Measurements from ENCODE around the gene DAGLA.

The DAGLA gene

DNA sequence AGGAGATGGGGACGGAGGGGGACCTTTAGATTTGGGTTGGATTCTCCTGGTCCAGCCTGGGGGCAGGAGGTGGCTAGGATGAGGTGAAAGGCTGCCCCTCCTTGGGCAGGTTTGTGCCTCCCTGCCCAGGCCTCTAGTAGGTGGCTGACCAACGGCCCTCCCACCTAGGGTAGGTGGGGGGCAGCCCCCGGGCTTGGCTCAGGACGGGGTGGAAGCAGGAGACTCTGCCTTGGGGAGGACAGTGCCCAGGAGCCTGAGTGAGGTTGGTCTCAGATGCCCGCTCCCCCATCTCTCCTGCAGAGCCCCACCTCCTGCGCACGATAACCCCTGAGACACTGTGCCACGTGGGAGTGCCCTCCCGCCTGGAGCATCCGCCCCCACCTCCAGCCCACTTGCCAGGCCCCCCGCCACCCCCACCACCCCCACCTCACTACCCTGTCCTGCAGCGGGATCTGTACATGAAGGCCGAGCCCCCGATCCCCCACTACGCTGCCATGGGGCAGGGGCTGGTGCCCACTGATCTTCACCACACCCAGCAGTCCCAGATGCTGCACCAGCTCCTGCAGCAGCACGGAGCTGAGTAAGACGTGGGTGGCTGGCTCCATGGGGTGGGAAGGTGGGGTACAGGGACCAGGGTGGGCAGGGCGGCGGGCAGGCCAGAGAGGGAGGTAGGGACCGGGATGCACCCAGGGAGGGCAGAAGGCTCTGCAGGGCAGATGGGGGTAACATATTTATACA, 89.9 kb downstream of the DAGLA start:
- DNase-seq, result no peak

DNA sequence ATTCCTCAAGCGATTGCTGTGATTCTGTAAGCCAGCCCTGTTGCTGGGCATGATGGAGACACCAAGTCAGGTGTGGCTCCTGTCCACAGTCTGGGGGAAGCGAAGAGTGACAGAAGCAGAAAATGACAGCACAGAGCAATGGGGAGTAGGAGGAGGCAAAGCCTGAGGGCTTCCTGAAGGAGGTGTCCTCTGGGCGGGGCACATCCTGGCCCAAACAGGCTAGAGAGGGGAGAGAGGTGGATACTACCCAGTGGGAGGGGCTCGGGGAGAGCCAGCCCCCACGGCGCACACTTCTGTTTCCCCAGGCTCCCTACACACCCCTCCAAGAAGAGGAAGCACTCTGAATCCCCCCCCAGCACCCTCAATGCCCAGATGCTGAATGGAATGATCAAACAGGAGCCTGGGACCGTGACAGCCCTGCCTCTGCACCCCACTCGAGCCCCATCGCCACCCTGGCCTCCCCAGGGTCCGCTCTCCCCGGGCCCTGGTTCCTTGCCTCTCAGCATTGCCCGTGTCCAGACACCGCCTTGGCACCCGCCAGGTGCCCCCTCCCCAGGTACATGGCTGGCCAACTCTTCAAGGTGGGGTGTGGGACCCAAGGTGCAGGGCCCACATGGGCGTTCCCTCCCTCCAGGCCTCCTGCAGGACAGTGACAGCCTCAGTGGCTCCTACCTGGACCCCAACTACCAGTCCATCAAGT, 91.2 kb downstream of the DAGLA start:
- no peak for DNase-seq

DNA sequence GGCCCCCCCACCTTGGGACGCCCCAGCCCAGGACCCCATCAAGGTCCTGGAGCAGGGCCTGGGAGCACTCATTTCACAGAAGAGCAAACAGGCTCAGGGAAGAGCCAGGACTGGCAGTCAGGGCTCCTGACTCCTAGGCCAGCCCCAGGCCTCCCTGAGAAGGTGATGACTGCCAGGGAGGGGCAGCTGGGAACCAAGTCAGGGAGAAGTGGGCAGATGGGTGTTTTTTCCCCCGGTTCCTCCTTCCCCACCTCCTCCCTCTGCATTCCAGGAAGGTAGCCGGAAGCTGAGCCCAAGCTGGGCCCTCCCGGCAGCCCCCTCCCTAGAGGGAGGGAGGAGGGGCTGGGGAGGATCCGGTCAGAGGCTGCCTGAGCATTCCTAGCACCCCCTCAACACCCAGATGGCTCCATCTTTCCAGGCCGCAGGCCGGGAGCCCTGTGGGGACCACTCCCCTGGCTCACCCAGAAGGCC, 91.8 kb downstream of the DAGLA start:
- DNase-seq, result no peak

DNA sequence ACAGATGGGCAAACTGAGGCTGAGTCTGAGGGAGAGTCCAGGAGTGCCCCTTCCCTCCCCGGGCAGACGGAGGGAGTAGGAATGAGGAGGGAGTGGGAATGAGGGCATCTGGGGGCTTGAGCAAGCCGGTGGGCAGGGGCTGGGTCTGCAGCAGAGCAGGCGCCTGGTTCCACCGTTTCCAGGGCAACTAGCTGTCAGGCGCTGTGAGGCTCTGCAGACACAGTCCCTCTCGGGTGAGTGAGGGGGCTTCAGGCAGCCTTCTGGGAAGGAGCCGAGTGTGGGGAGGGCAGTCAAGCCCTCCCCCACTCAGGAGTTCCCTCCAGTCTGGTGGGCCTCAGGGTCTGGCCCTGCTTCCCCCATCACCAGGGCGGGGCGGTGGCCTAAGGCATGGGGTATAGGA, 93.2 kb downstream of the DAGLA start:
- DNase-seq, result no peak

DNA sequence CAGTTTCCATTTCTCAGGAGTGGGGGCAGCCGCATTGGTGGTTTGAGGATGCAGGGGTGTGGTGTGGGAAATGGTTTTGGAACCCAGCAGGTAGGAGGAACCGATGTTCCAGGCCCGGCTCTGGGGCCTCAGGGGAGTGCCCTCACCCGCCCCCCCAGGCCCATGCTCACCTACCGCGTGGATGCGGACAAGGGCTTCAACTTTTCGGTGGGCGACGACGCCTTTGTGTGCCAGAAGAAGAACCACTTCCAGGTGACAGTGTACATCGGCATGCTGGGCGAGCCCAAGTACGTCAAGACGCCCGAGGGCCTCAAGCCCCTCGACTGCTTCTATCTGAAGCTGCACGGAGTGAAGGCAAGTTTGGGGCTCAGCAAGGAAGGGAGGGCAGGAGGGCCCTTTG, 93.6 kb downstream of the DAGLA start:
- DNase-seq, result no peak

DNA sequence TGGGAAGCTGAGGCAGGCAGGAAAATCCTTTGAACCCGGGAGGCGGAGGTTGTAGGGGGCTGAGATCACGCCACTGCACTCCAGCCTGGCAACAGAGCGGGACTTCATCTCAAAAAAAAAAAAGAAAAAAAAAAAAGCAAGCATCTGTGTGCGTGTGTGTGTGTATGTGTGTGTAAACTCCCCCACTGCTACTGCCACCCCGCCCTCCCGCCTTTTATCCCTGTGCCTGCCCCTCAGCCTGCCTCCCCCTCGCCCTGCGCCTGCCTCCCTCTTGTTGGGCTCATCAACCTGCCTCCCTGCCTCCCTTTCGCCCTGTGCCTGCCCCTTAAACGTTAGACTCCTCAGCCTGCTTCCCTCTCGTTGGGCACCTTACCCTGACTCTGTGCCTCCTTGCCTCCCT, 94.2 kb downstream of the DAGLA start:
- no peak for DNase-seq

DNA sequence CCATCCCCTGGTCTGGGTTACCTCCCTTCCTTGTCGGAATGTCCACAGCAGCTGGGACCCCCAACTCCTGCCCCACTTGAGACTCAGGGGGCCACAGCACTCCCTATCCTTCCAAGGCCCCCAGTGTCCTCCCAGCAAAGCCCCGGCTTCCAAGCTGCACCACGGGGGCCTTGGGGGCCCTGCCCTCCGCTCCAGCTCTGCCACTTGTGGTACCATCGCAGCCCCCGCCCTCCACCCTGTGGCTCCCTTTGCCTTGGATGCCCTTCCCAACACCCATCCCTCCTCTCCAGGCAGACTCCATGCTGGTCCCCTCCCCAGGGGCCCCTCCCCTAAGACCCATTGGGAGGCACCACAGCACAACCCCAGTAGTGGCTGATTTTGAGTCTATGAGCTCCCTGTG, 94.9 kb downstream of the DAGLA start:
- no peak for DNase-seq

DNA sequence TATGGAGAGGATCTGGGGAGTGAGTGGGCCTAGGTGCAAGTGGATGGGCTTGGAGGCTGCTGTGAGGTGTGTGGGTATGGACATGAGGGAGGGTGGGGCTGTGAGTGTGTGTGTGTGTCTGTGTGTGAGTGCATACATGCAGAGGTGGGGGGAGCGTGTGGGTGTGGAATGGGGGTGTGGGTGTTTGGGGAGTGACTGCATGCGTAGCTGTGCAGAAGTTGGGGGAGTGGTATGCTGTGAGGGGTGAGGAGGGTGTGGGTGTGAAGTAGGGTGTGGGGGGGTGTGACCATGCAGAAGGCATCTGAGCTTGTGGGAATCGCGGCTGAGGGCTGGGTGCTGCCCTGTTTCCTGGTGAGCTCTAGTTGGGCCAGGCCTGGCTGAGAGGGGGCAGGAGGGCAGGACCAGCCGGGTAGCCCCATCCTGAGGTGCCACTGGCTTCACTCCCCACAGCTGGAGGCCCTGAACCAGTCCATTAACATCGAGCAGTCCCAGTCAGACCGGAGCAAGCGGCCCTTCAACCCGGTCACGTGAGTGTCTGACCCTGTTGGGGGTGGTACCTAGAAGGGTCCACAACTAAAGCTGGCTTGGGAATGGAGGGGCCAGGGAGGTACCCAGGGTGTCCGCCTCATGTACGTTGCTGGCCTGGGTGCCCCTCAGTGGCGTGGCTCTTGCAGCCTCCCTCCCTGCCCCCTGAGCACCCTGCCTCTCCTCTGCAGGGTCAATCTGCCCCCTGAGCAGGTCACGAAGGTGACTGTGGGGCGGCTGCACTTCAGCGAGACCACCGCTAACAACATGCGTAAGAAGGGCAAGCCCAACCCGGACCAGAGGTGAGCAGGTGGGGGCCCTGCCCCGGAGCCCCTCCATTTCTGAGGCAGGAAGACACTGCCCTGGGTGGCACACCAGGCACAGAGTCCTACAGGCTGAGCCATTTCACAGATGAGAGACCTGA, 95.7 kb downstream of the DAGLA start:
- DNase-seq, result no peak

DNA sequence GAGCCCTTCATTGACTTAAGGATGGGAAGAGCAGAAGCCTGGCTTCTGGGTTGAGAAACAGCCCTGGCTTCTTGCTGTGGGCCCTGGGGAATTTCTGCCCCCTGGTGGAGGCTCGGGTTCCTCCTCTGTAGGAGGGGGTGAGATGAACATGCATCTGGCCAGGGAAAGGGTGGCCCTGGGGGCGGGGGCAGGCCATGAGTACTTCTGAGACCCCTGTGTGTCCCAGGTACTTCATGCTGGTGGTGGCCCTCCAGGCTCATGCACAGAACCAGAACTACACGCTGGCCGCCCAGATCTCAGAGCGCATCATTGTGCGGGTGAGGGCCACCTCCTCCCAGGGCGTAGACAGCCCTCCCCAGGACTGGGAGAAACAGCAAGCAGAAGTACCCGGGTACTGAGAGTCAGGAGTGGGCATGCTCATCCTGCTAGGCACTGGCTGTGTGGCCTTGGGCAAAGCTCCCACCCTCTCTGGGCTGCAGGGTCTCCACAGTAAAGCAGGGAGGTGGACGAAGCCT, 96.4 kb downstream of the DAGLA start:
- DNase-seq, result peak; percentile 58

DNA sequence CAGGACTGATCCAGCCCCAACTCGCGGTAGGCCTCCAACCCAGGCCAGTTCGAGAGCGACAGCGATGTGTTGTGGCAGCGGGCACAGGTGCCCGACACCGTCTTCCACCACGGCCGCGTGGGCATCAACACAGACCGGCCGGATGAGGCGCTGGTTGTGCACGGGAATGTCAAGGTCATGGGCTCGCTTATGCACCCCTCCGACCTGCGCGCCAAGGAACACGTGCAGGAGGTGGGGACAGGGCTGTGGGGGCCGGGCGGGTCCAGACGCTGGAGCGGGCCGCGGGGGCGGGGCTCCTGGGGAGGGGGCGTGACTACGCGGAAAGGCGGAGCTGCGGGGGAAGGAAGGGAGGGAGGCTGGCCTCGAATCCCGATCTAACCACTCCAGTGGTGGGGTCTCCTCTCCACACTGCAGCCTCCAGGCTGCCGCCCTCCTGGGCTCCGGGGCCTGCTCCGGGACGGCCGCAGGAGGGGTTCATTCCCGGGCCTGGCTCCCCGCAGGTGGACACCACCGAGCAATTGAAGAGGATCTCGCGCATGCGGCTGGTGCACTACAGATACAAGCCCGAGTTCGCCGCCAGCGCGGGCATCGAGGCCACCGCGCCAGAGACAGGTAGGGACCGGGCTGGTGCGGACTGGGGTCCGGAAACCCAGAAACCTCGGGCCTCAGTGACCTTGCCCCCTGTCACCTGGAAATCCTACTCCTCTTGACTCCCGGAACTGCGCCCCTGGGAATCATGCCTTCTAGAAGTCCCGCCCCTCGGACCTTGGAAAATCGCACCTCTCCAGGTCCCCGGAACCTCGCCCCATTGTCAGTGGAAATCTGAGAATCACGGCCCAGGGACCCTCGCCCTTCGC, 97.3 kb downstream of the DAGLA start:
- DNase-seq, result no peak

DNA sequence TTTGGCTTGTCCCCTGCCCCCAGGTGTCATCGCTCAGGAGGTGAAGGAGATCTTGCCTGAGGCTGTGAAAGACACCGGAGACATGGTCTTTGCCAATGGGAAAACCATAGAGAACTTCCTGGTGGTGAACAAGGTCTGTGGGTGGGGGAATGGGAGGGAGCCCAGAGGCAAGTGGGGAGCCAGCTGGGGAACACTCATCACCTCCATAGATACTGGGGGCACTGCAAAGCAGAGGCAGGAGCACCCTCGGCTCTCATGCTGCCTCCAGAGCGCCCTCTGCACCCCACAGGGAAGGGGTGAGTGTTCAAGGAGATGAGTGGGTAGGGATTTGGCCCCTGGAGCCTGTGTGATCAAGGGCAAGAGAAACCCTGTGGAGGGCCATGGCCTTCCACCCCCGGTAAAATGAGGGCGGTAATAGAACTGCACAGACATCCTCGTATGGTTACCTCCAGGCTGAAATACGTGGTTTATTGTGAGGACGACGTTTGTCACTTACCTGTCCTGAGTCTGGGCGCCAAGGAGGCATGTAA, 98.2 kb downstream of the DAGLA start:
- DNase-seq, result no peak

DNA sequence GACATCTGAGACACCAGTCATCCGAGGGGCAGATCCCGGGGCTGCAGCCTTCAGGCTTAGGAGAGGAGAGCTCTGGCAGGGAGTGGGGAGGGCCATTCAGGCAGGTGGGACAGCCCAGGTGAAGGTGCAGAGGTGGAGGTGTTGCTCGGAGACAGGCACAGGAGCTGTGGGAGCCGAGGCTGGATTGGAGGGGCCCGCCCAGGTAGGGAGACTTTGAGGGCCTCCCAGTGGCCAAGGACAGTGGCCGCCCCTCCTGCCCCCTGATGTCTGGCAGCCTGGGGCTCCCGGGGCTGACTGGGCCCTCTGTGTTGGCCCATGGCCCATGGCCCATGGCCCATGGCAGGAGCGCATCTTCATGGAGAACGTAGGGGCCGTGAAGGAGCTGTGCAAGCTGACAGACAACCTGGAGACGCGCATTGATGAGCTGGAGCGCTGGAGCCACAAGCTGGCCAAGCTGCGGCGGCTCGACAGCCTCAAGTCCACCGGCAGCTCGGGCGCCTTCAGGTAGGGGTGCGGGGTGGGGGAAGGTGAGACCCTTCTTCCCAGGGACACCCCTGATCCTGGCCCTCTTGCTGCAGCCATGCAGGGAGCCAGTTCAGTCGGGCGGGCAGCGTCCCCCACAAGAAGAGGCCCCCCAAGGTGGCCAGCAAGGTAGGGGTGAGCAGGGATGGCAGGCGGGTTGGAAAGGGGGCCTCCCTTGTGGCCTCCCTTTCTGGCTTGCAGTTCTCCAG, 98.9 kb downstream of the DAGLA start:
- no peak for DNase-seq

DNA sequence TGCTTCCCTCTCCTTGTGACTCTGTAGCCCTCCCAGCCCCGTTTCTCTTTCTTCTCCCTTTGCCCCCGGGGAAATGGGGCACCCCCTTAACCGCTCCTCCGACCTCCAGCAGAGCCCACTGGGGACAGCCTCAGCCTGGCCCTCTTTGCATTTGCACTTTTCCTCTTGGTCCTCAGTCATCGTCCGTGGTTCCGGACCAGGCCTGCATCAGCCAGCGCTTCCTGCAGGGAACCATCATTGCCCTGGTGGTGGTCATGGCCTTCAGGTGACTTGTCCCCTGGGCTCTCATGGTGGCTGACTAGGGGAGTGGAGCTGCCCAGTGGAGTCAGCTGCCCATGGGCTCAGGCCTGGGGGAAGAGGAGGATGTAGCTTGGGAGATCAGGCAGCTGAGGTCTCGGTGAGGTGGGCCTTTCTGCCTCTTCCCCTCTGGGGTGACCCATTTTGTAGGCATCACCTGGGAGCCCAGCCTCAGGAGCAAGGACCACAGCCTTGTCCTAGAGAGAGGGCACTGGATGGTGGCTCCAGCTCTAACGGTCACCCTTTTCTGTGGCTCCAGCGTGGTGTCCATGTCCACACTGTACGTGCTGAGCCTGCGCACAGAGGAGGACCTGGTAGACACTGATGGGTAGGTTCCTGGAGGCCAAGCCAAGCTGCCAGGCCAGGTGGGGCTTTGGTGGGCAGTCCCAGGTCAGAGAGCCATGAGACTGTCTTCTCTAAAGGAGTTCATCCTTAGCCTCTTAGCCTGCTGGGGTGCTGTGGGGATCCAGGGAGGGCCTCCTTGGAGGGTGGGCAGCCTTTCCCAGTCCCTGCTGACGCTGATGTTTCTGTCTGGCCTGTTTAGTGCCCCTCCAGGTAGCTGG, 99.7 kb downstream of the DAGLA start:
- no peak for DNase-seq

DNA sequence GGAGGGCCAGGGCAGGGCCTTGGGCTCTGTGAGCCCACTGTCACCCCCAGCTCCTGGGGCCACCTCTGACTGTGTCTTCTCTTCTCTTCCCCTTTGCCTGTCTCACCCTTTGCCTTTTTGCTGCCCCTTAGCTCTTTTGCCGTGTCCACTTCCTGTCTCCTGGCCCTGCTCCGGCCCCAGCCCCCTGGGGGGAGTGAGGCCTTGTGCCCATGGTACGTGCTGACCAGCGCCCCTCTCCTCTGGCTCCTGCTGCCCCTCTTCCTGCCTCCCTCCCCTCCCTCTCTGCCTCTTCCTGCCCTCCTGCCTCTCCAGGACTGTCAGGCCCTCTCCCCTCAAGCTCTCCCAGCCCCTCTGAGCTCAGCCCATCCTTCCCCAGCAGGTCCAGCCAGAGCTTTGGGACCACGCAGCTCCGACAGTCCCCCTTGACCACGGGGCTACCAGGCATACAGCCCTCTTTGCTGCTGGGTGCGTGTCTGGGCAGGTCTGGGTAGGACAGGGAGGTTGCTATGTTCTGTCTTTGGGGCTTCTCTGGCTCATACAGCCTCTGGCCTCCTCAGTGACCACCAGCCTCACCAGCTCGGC, 100.5 kb downstream of the DAGLA start:
- DNase-seq, result no peak

DNA sequence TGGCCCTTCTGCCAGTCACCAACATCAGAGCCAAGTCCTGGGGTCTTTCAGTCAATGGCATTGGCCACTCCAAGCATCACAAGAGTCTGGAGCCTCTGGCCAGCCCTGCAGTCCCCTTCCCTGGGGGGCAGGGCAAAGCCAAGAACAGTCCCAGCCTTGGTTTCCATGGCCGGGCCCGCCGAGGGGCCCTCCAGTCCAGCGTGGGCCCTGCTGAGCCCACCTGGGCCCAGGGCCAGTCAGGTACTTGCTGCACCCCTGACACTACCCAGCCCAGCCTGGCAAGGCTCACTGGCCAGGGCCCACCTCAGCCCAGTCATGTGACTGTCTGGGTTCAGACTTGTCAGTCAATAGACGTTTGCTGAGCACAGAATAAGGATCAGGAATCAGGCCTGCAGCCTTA, 101.4 kb downstream of the DAGLA start:
- no peak for DNase-seq

DNA sequence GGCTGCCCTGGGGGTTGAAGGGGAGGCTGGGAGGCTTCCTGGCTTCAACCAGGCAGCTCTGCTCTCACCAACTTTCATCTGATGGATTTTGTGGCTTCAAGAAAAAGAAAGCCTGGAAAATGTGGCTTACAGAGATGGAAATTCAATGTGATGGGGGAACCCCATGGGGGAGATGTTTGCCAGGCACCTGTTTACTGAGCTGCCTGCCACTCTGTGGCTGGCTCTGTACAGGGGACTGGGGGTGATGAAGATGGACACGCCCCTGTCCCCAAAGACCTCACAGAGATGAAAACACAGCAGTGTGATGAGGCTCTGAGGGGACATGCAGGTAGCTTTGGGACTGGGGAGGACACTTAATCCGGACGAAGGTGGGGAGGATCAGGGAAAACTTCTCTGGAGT, 102.1 kb downstream of the DAGLA start:
- DNase-seq, result no peak

DNA sequence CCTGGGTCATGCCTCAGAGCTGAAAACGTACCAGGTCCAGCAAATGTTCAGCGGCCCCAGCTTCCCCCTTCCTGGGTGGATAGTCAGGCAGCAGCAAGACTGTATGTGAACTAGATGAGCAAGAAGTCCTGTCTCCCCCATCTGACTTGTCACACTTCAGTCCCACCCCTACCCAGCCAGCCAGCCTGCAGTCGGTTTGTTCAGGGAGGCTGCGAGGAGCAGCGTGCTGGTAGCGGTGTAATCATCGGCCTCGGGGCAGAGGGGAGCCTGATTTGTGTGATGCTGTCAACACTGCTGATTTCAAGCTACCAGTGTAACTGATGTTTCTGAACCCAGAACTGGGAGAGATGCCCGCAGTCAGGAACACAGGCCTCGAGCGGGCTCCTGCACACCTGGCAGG, 102.7 kb downstream of the DAGLA start:
- DNase-seq, result no peak

DNA sequence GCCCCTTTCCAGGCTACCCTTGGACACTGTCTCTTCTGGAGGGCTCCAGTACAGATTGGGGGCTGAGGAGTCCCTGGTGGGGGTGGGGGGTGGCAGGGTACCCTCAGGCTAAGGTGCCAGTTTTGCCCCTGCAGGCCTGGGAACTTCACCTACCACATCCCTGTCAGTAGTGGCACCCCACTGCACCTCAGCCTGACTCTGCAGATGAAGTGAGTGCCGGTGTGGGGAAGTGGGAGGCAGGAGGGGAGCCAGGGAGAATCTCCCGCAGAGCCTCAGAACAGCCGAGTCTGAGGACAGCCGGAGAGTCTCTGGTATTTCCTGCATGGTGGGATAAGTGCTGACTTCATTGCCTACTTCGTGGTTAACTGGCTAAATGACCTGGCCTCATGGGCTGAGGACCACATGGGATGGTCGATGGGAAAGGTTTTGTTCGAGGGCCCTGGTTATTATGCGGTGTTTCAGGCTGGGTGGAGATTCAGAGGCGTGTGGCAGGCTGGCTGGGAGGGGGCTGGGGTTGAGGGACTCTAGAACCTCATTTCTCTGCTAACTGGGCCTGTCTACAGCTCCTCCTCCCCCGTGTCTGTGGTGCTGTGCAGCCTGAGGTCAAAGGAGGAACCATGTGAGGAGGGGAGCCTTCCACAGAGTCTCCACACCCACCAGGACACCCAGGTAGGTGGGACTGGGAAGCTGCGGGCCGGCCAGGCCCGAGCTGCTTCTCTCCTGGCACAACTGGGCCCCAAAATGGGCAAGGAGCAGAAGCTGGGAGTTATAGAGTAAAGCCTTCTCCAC, 103.7 kb downstream of the DAGLA start:
- peak; percentile 40 for DNase-seq

DNA sequence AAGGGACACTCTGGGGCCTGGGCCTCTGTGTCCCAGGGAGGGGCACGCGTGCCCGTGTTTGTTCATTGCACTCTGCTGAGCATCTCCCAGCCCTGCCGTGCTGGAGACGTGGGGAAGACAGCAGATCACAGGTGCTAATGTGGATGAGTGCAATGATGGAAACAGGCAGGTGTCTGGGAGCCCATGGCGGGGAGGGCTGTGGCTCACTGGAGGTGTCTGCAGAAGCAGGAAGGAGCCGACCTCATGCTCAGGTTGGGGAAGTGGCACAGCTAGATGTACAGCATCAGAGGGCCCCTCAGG, 104.3 kb downstream of the DAGLA start:
- no peak for DNase-seq

Measured in fibroblast of skin of right quadriceps (primary cell).